Measurements from ENCODE around the gene KCNJ8.

Gene KCNJ8

GRCh38 chr12:21718944-21719650, 55.4 kb downstream of the KCNJ8 start:
- no peak for DNase-seq
- H3K4me2 ChIP-seq (ENCODE audit: low read length): no peak overlapping the region
- no peaks in the 10 kb centered on the region for H3K27me3 ChIP-seq (ENCODE audit: insufficient read depth, low read length, poor library complexity)
- H2BK15ac ChIP-seq (replicated peaks; ENCODE audit: low read depth): no peak overlapping the region
- no peaks in the 10 kb centered on the region for H3K79me2 ChIP-seq (ENCODE audit: control insufficient read depth, insufficient read depth, low read length)
- H2BK120ac ChIP-seq (ENCODE audit: low read depth, low read length): no peak overlapping the region
- no peak overlapping the region for H3K4ac ChIP-seq (ENCODE audit: low read depth, low read length)
- H3K27ac ChIP-seq (ENCODE audit: low read depth, low read length): no peak overlapping the region
- no peaks in the 10 kb centered on the region for H3K4me1 ChIP-seq (ENCODE audit: control insufficient read depth, low read depth, low read length)
- H3K56ac ChIP-seq (ENCODE audit: low read length): no peak overlapping the region
- no peak overlapping the region for H2BK5ac ChIP-seq (ENCODE audit: low read length)
- no peak overlapping the region for H3K9ac ChIP-seq (ENCODE audit: low read length)
- WGBS (ENCODE audit: extremely low coverage, insufficient coverage, low lambda C conversion rate): no CpG with 5 or more reads among the region's 3 CpGs
- H3K4me3 ChIP-seq (ENCODE audit: low read length): no peak overlapping the region
- no peak overlapping the region for H3K23ac ChIP-seq (ENCODE audit: low read length)
- no peak overlapping the region for H3K18ac ChIP-seq (ENCODE audit: low read length)
- H4K5ac ChIP-seq (ENCODE audit: low read length): no peak overlapping the region
- no peaks in the 10 kb centered on the region for H3K79me1 ChIP-seq (ENCODE audit: low read length)
- no peak overlapping the region for H2AK5ac ChIP-seq (ENCODE audit: low read length)
- H3K36me3 ChIP-seq (ENCODE audit: control insufficient read depth, insufficient read depth, low read length): no peaks in the 10 kb centered on the region
- H4K8ac ChIP-seq (ENCODE audit: low read depth, low read length): no peak overlapping the region

GRCh38 chr12:21718403-21718802, 56.1 kb downstream of the KCNJ8 start:
- Histone ChIP-seq H2BK15ac (replicated peaks; ENCODE audit: low read depth) (no peak overlapping the region), H4K5ac (ENCODE audit: low read length) (no peak overlapping the region), H3K23ac (ENCODE audit: low read length) (no peak overlapping the region), H3K79me1 (ENCODE audit: low read length) (no peaks in the 10 kb centered on the region), H3K56ac (ENCODE audit: low read length) (no peak overlapping the region), H2AK5ac (ENCODE audit: low read length) (no peak overlapping the region), H3K4me3 (ENCODE audit: low read length) (no peak overlapping the region), H2BK120ac (ENCODE audit: low read depth, low read length) (no peak overlapping the region), H3K27me3 (ENCODE audit: insufficient read depth, low read length, poor library complexity) (no peaks in the 10 kb centered on the region), H3K79me2 (ENCODE audit: control insufficient read depth, insufficient read depth, low read length) (no peaks in the 10 kb centered on the region), H3K4me1 (ENCODE audit: control insufficient read depth, low read depth, low read length) (no peaks in the 10 kb centered on the region), H4K8ac (ENCODE audit: low read depth, low read length) (no peak overlapping the region), H3K4me2 (ENCODE audit: low read length) (no peak overlapping the region), H3K4ac (ENCODE audit: low read depth, low read length) (no peak overlapping the region), H2BK5ac (ENCODE audit: low read length) (no peak overlapping the region), H3K36me3 (ENCODE audit: control insufficient read depth, insufficient read depth, low read length) (no peaks in the 10 kb centered on the region), H3K18ac (ENCODE audit: low read length) (no peak overlapping the region), H3K27ac (ENCODE audit: low read depth, low read length) (no peak overlapping the region), H3K9ac (ENCODE audit: low read length) (no peak overlapping the region)
- DNase-seq: no peak
- no CpG with 5 or more reads among the region's 1 CpG for WGBS (ENCODE audit: extremely low coverage, insufficient coverage, low lambda C conversion rate)

GRCh38 chr12:21717767-21718166, 56.7 kb downstream of the KCNJ8 start:
- Histone ChIP-seq H2BK120ac (ENCODE audit: low read depth, low read length) (no peak overlapping the region), H2AK5ac (ENCODE audit: low read length) (no peak overlapping the region), H3K56ac (ENCODE audit: low read length) (no peak overlapping the region), H3K27ac (ENCODE audit: low read depth, low read length) (no peak overlapping the region), H3K23ac (ENCODE audit: low read length) (no peak overlapping the region), H2BK5ac (ENCODE audit: low read length) (no peak overlapping the region), H3K79me2 (ENCODE audit: control insufficient read depth, insufficient read depth, low read length) (no peaks in the 10 kb centered on the region), H3K4ac (ENCODE audit: low read depth, low read length) (no peak overlapping the region), H3K36me3 (ENCODE audit: control insufficient read depth, insufficient read depth, low read length) (no peaks in the 10 kb centered on the region), H3K79me1 (ENCODE audit: low read length) (no peaks in the 10 kb centered on the region), H3K4me3 (ENCODE audit: low read length) (no peak overlapping the region), H3K4me2 (ENCODE audit: low read length) (no peak overlapping the region), H3K9ac (ENCODE audit: low read length) (no peak overlapping the region), H2BK15ac (replicated peaks; ENCODE audit: low read depth) (no peak overlapping the region), H4K5ac (ENCODE audit: low read length) (no peak overlapping the region), H3K27me3 (ENCODE audit: insufficient read depth, low read length, poor library complexity) (no peaks in the 10 kb centered on the region), H3K18ac (ENCODE audit: low read length) (no peak overlapping the region), H4K8ac (ENCODE audit: low read depth, low read length) (no peak overlapping the region), H3K4me1 (ENCODE audit: control insufficient read depth, low read depth, low read length) (no peaks in the 10 kb centered on the region)
- WGBS (ENCODE audit: extremely low coverage, insufficient coverage, low lambda C conversion rate): no CpG with 5 or more reads among the region's 5 CpGs
- DNase-seq: no peak

GRCh38 chr12:21715386-21715785, 59.1 kb downstream of the KCNJ8 start:
- Histone ChIP-seq H3K23ac (ENCODE audit: low read length) (no peak overlapping the region), H3K4me1 (ENCODE audit: control insufficient read depth, low read depth, low read length) (no peaks in the 10 kb centered on the region)

More at GRCh38 chr12:21715386-21715785, 59.1 kb downstream of the KCNJ8 start:
- no peak overlapping the region for H2BK15ac ChIP-seq (replicated peaks; ENCODE audit: low read depth)
- H3K27me3 ChIP-seq (ENCODE audit: insufficient read depth, low read length, poor library complexity): no peaks in the 10 kb centered on the region
- H3K79me1 ChIP-seq (ENCODE audit: low read length): no peaks in the 10 kb centered on the region
- no peak overlapping the region for H4K8ac ChIP-seq (ENCODE audit: low read depth, low read length)
- no peak overlapping the region for H3K56ac ChIP-seq (ENCODE audit: low read length)
- H2BK120ac ChIP-seq (ENCODE audit: low read depth, low read length): no peak overlapping the region
- no peak overlapping the region for H3K4me2 ChIP-seq (ENCODE audit: low read length)
- H3K4me3 ChIP-seq (ENCODE audit: low read length): no peak overlapping the region
- WGBS (ENCODE audit: extremely low coverage, insufficient coverage, low lambda C conversion rate): no CpG with 5 or more reads among the region's 2 CpGs
- H4K5ac ChIP-seq (ENCODE audit: low read length): no peak overlapping the region
- no peak for DNase-seq
- no peaks in the 10 kb centered on the region for H3K36me3 ChIP-seq (ENCODE audit: control insufficient read depth, insufficient read depth, low read length)
- no peak overlapping the region for H3K4ac ChIP-seq (ENCODE audit: low read depth, low read length)
- H3K27ac ChIP-seq (ENCODE audit: low read depth, low read length): no peak overlapping the region
- no peak overlapping the region for H3K9ac ChIP-seq (ENCODE audit: low read length)
- H2BK5ac ChIP-seq (ENCODE audit: low read length): no peak overlapping the region
- no peak overlapping the region for H3K18ac ChIP-seq (ENCODE audit: low read length)
- H3K79me2 ChIP-seq (ENCODE audit: control insufficient read depth, insufficient read depth, low read length): no peaks in the 10 kb centered on the region
- no peak overlapping the region for H2AK5ac ChIP-seq (ENCODE audit: low read length)

All from mesendoderm (in vitro differentiated cells).